Measurements from ENCODE around the gene PLSCR4.
"Not testable (repeated sequence)": the region's sequence is repeated elsewhere in the genome, so short reads cannot be mapped to it uniquely, and the experiment has no call there.

DNA sequence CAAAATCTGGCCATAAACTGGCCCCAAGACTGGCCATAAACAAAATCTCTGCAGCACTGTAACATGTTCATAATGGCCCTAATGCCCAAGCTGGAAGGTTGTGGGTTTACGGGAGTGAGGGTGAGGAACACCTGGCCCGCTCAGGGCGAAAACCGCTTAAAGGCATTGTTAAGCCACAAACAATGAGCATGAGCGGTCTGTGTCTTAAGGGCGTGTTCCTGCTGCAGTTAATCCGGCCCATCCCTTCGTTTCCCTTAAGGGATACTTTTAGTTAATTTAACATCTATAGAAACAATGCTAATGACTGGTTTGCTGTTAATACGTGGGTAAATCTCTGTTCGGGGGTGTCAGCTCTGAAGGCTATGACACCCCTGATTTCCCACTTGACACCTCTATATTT is 1.5 kb upstream of the PLSCR4 start:
- TF ChIP-seq, protein P1, sequence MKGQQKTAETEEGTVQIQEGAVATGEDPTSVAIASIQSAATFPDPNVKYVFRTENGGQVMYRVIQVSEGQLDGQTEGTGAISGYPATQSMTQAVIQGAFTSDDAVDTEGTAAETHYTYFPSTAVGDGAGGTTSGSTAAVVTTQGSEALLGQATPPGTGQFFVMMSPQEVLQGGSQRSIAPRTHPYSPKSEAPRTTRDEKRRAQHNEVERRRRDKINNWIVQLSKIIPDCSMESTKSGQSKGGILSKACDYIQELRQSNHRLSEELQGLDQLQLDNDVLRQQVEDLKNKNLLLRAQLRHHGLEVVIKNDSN (IDR thresholded peaks at IDR 0.05; ENCODE audit: borderline replicate concordance, low read depth) = not testable (repeated sequence)
- not testable (repeated sequence) for TF ChIP-seq TEAD4 (IDR thresholded peaks at IDR 0.05; ENCODE audit: borderline replicate concordance, insufficient read depth); TAF1 (IDR thresholded peaks at IDR 0.05; ENCODE audit: borderline replicate concordance, low read depth, low read length); EP300 (IDR thresholded peaks at IDR 0.05; ENCODE audit: borderline replicate concordance in 1 of 2, low read depth in 1 of 2, low read length in 1 of 2); FOXJ3 (CRISPR knock-in tag; IDR thresholded peaks at IDR 0.05); POLR2AphosphoS5 (IDR thresholded peaks at IDR 0.05; ENCODE audit: low read depth, low read length); CHD2 (IDR thresholded peaks at IDR 0.05; ENCODE audit: low read length, partially characterized antibody); GATA2 (CRISPR knock-in tag; IDR thresholded peaks at IDR 0.05); YY1 (IDR thresholded peaks at IDR 0.05; ENCODE audit: low read depth); GABPA (IDR thresholded peaks at IDR 0.05; ENCODE audit: low read depth)
- TF ChIP-seq, protein P2, sequence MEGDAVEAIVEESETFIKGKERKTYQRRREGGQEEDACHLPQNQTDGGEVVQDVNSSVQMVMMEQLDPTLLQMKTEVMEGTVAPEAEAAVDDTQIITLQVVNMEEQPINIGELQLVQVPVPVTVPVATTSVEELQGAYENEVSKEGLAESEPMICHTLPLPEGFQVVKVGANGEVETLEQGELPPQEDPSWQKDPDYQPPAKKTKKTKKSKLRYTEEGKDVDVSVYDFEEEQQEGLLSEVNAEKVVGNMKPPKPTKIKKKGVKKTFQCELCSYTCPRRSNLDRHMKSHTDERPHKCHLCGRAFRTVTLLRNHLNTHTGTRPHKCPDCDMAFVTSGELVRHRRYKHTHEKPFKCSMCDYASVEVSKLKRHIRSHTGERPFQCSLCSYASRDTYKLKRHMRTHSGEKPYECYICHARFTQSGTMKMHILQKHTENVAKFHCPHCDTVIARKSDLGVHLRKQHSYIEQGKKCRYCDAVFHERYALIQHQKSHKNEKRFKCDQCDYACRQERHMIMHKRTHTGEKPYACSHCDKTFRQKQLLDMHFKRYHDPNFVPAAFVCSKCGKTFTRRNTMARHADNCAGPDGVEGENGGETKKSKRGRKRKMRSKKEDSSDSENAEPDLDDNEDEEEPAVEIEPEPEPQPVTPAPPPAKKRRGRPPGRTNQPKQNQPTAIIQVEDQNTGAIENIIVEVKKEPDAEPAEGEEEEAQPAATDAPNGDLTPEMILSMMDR (IDR thresholded peaks at IDR 0.05) = not testable (repeated sequence)
- TF ChIP-seq, protein P3, sequence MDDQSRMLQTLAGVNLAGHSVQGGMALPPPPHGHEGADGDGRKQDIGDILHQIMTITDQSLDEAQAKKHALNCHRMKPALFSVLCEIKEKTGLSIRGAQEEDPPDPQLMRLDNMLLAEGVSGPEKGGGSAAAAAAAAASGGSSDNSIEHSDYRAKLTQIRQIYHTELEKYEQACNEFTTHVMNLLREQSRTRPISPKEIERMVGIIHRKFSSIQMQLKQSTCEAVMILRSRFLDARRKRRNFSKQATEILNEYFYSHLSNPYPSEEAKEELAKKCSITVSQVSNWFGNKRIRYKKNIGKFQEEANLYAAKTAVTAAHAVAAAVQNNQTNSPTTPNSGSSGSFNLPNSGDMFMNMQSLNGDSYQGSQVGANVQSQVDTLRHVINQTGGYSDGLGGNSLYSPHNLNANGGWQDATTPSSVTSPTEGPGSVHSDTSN (IDR thresholded peaks at IDR 0.05) = not testable (repeated sequence)
